K562 (cell line): ENCODE results near the gene KIAA0513. TPM values are rescaled to one million over a fixed set of nuclear protein-coding genes. Genes with fewer than 3 reads are reported as not detected.

Source experiments
- ATAC-seq: fragments of 200-7000 bp; cut with Tn5 transposase; 3 replicates; pipeline ENCODE4 v1.9.1; 2020; ENCODE audit warnings: moderate library complexity
- BruUV-seq: library from RNA; stranded (reverse); fragments of 400-500 nt; replicated peaks from 2 replicates; lab custom pipeline; 2021; lab: Mats Ljungman, UMichigan
- CTCF ChIA-PET: fragments of 300-600 bp; formaldehyde crosslinking; extraction: SDS; loops from one replicate; lab custom pipeline; 2021; ENCODE audit warnings: low intra/inter-chr PET ratio; lab: Yijun Ruan, JAX
- POLR2A ChIA-PET: fragments of 300-600, 350-650 bp; sonication (Branson Sonifier 250); formaldehyde crosslinking; extraction: SDS; loops from one replicate; lab custom pipeline; 2021; ENCODE audit warnings: antibody characterized with exemption, inconsistent platforms; lab: Yijun Ruan, JAX
- DNase-seq, 4 experiments: peaks; one replicate each; pipeline versions ENCODE4 v3.0.0 to v3.0.0-alpha.2; 2011 to 2018; ENCODE audit warnings: low spot score in 3 of 4, mixed read lengths in 3 of 4; ENCODE audit errors: extremely low read depth in 1 of 4
- FAIRE-seq: peaks from 2 replicates; lab custom pipeline; 2011; peaks lifted over from hg19 to GRCh38; lab: Jason Lieb, UNC
- H2AFZ ChIP-seq: 2 replicates; pipeline ENCODE4 v1.6.0; 2011; ENCODE audit warnings: low read depth, low read length, control low read depth, inconsistent platforms
- H3K27ac ChIP-seq: fragments of 200-600 bp; 3 replicates; pipeline ENCODE4 v1.8.0; 2011; ENCODE audit warnings: low read depth, mild to moderate bottlenecking, control low read depth, inconsistent platforms, low read length, moderate library complexity, mixed read lengths; ENCODE audit errors: extremely low read depth
- H3K27me3 ChIP-seq, 2 experiments: fragments of 300-600 bp in 1 of 2; 2 replicates in 1 of 2; 3 replicates in 1 of 2; pipeline versions ENCODE4 v1.6.0 to v1.8.0; 2011; ENCODE audit warnings: inconsistent platforms in 2 of 2, low read length in 2 of 2, mild to moderate bottlenecking in 1 of 2, mixed read lengths in 1 of 2, moderate library complexity in 1 of 2; ENCODE audit not compliant: control insufficient read depth in 2 of 2, insufficient read depth in 2 of 2
- H3K36me3 ChIP-seq: fragments of 300-600 bp; 3 replicates; pipeline ENCODE4 v1.8.0; 2011; ENCODE audit warnings: mild to moderate bottlenecking, low read length, inconsistent platforms; ENCODE audit not compliant: control insufficient read depth, insufficient read depth
- H3K4me1 ChIP-seq, 2 experiments: fragments of 200-600 bp in 1 of 2; replicated peaks in 1 of 2; 2 replicates in 1 of 2; 3 replicates in 1 of 2; pipeline versions ENCODE4 v1.5.1 to v1.8.0; 2011; ENCODE audit warnings: inconsistent platforms in 2 of 2, low read length in 2 of 2, mild to moderate bottlenecking in 1 of 2, mixed read lengths in 1 of 2, moderate library complexity in 1 of 2; ENCODE audit not compliant: control insufficient read depth in 2 of 2, insufficient read depth in 2 of 2
- H3K4me2 ChIP-seq: 2 replicates; pipeline ENCODE4 v1.6.1; 2011; ENCODE audit warnings: low read length, control low read depth, inconsistent platforms, mixed read lengths; ENCODE audit not compliant: insufficient read depth
- H3K4me3 ChIP-seq: fragments of 200-600 bp; sonication (generic), shearing (Covaris generic); 2 replicates; pipeline ENCODE4 v1.5.1; 2016; ENCODE audit warnings: control low read depth, inconsistent platforms
- H3K79me2 ChIP-seq: fragments of 200-600 bp; 3 replicates; pipeline ENCODE4 v1.8.0; 2011; ENCODE audit warnings: low read length, inconsistent platforms; ENCODE audit not compliant: control insufficient read depth, insufficient read depth
- H3K9ac ChIP-seq, 2 experiments: 2 replicates each; pipeline versions ENCODE4 v1.6.0 to v1.6.1; 2011; ENCODE audit warnings: low read depth in 2 of 2, low read length in 2 of 2, control low read depth in 1 of 2, inconsistent platforms in 1 of 2, mild to moderate bottlenecking in 1 of 2, mixed read lengths in 1 of 2; ENCODE audit not compliant: insufficient read depth in 1 of 2
- H3K9me1 ChIP-seq: one replicate; pipeline ENCODE4 v1.6.0; 2011; ENCODE audit warnings: inconsistent platforms, mild to moderate bottlenecking, low read length, moderate library complexity; ENCODE audit not compliant: control insufficient read depth, insufficient read depth
- H3K9me3 ChIP-seq: replicated peaks from 2 replicates; pipeline ENCODE4 v1.5.1; 2011; ENCODE audit warnings: low read depth, low read length, inconsistent platforms; ENCODE audit not compliant: control insufficient read depth, insufficient read depth
- H4K20me1 ChIP-seq: replicated peaks from 2 replicates; pipeline ENCODE4 v1.6.1; 2011; ENCODE audit warnings: low read length, inconsistent platforms, mixed read lengths; ENCODE audit not compliant: control insufficient read depth, insufficient read depth
- ZNF165 ChIP-seq: fragments of 250-450 bp; sonication (Bioruptor Pico); IDR thresholded peaks from 2 replicates; pipeline ENCODE4 v1.4.0; 2020; ENCODE audit warnings: borderline replicate concordance
- ZNF354B ChIP-seq: fragments of 250-450 bp; sonication (Bioruptor Pico); IDR thresholded peaks from 2 replicates; pipeline ENCODE4 v1.4.0; 2020
- ZNF584 ChIP-seq: fragments of 200-800 bp; sonication (Bioruptor generic); IDR thresholded peaks from 2 replicates; pipeline ENCODE4 v1.6.1; 2016; ENCODE audit warnings: low read depth, mild to moderate bottlenecking, missing genetic modification characterization, missing compliant biosample characterization
- WGBS: fragments of 100-300 bp; shearing (Covaris generic); methylation state at CpG from one replicate; pipeline ENCODE4 v1.1.6; 2016; ENCODE audit warnings: low coverage, mixed read lengths; ENCODE audit not compliant: insufficient coverage; ENCODE audit errors: missing lambda C conversion rate; 5-methylcytosine and 5-hydroxymethylcytosine counted together
- in situ Hi-C: fragments of 300-500 bp; cut with MboI; formaldehyde crosslinking; loops from 4 replicates; pipeline ENCODE4 v1.15.0; 2018; ENCODE audit warnings: inconsistent platforms, mixed read lengths
- intact Hi-C: fragments of 100-400 bp; cut with micrococcal nuclease; formaldehyde crosslinking; loops from 2 replicates; pipeline ENCODE4 v1.14.2; 2022
- polyA plus RNA-seq, 8 experiments: library from polyadenylated mRNA; depleted of rRNA in 4 of 8; stranded (reverse) in 5 of 8; unstranded in 3 of 8; fragments of >200 nt; fragmentation: Nextera tagmentation in 2 of 8; fragmentation: Illumina TruSeq in 1 of 8; extraction: Ambion mirVana in 2 of 8; extraction: Trizol in 1 of 8; gene quantifications; 2 replicates each; pipeline versions ENCODE4 v1.2.1 to v1.2.3, GENCODE V29; 2011 to 2014; ENCODE audit warnings: inconsistent platforms in 1 of 8, missing spikeins in 1 of 8
- total RNA-seq, 7 experiments: library from RNA; depleted of rRNA in 6 of 7; stranded (reverse); fragments of >200 nt in 6 of 7; fragmentation: Illumina TruSeq in 2 of 7; extraction: Trizol in 2 of 7; gene quantifications; 2 replicates each; pipeline versions ENCODE4 v1.2.1 to v1.2.3, GENCODE V29; 2011 to 2021; ENCODE audit warnings: low replicate concordance in 1 of 7
- TF ChIP-seq, protein P1 (sequence below): IDR thresholded peaks from 2 replicates; pipeline ENCODE4 v1.6.1; 2016; ENCODE audit warnings: missing genetic modification characterization, missing compliant biosample characterization
- TF ChIP-seq, protein P2 (sequence below): fragments of 250-450 bp; sonication (Bioruptor Pico); IDR thresholded peaks from 2 replicates; pipeline ENCODE4 v1.5.0; 2021
- TF ChIP-seq, protein P3 (sequence below): fragments of 450-650 bp; IDR thresholded peaks from 2 replicates; pipeline ENCODE4 v1.6.1; 2016; ENCODE audit warnings: mild to moderate bottlenecking, moderate library complexity

Gene KIAA0513
- total and polyA plus RNA-seq, 9 of the 15 experiments (the other 6 are each of a cell fraction or from before 2014, with no cell fraction given): 0.18 to 13.7 (median 10.2) TPM

DNA sequence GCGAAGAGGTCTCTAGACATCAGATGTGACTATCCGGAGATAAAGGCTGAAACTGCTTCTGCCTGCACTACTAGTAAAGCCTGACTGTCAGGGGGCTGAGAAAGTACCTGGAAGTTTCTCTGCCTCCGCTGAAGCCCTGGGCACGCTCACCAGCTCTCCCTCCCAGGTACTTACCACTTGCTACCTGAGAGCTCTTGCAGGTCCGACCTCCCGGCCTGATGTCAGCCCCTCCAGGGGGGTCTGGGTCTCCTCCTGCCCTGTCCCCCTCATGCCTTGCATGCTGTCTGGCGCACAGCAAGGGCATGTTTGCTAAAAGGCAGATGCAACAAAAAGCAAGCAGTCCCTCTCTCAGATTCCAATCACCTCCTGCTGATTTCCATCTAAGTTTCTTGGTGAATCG is 33.7 kb upstream of the KIAA0513 start:
- ChIA-PET POLR2A (interaction anchor here (0.6 to 3.5 kb wide), 4 partner anchors 11 to 543 kb away, joined by 3 to 15 read pairs (median 4); no protein-coding TSS in a partner anchor), CTCF (no interaction called here)
- in situ Hi-C loops (no loop called here), intact Hi-C loops (no loop called here)
- ATAC-seq (no peak), FAIRE-seq (no peak), DNase-seq (no peak)
- Histone ChIP-seq H3K36me3 (peaks cover 65% of the 10 kb centered on the region), H3K9me1 (no peaks in the 10 kb centered on the region), H3K4me2 (no peak overlapping the region), H3K9me3 (no peaks in the 10 kb centered on the region), H3K27me3 (no peaks in the 10 kb centered on the region), H3K4me3 (no peak overlapping the region), H2AFZ (no peak overlapping the region), H3K79me2 (peaks cover 26% of the 10 kb centered on the region), H3K9ac (no peak overlapping the region), H3K27ac (no peak overlapping the region), H4K20me1 (no peaks in the 10 kb centered on the region), H3K4me1 (peaks cover 7 to 9% of the 10 kb centered on the region in 2 experiments; a peak in 3 of 5 replicates)
- BruUV-seq: no TSS peak
- 97% methylated on average over 8 of the region's 8 CpGs for WGBS
- TF ChIP-seq, protein P1, sequence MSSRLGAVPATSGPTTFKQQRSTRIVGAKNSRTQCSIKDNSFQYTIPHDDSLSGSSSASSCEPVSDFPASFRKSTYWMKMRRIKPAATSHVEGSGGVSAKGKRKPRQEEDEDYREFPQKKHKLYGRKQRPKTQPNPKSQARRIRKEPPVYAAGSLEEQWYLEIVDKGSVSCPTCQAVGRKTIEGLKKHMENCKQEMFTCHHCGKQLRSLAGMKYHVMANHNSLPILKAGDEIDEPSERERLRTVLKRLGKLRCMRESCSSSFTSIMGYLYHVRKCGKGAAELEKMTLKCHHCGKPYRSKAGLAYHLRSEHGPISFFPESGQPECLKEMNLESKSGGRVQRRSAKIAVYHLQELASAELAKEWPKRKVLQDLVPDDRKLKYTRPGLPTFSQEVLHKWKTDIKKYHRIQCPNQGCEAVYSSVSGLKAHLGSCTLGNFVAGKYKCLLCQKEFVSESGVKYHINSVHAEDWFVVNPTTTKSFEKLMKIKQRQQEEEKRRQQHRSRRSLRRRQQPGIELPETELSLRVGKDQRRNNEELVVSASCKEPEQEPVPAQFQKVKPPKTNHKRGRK (tag): no peak
- TF ChIP-seq ZNF584 (CRISPR knock-in tag): no peak
- TF ChIP-seq ZNF354B: no peak
- TF ChIP-seq, protein P2, sequence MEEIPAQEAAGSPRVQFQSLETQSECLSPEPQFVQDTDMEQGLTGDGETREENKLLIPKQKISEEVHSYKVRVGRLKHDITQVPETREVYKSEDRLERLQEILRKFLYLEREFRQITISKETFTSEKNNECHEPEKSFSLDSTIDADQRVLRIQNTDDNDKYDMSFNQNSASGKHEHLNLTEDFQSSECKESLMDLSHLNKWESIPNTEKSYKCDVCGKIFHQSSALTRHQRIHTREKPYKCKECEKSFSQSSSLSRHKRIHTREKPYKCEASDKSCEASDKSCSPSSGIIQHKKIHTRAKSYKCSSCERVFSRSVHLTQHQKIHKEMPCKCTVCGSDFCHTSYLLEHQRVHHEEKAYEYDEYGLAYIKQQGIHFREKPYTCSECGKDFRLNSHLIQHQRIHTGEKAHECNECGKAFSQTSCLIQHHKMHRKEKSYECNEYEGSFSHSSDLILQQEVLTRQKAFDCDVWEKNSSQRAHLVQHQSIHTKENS: no peak
- no peak for TF ChIP-seq ZNF165 (CRISPR knock-in tag)
- TF ChIP-seq, protein P3, sequence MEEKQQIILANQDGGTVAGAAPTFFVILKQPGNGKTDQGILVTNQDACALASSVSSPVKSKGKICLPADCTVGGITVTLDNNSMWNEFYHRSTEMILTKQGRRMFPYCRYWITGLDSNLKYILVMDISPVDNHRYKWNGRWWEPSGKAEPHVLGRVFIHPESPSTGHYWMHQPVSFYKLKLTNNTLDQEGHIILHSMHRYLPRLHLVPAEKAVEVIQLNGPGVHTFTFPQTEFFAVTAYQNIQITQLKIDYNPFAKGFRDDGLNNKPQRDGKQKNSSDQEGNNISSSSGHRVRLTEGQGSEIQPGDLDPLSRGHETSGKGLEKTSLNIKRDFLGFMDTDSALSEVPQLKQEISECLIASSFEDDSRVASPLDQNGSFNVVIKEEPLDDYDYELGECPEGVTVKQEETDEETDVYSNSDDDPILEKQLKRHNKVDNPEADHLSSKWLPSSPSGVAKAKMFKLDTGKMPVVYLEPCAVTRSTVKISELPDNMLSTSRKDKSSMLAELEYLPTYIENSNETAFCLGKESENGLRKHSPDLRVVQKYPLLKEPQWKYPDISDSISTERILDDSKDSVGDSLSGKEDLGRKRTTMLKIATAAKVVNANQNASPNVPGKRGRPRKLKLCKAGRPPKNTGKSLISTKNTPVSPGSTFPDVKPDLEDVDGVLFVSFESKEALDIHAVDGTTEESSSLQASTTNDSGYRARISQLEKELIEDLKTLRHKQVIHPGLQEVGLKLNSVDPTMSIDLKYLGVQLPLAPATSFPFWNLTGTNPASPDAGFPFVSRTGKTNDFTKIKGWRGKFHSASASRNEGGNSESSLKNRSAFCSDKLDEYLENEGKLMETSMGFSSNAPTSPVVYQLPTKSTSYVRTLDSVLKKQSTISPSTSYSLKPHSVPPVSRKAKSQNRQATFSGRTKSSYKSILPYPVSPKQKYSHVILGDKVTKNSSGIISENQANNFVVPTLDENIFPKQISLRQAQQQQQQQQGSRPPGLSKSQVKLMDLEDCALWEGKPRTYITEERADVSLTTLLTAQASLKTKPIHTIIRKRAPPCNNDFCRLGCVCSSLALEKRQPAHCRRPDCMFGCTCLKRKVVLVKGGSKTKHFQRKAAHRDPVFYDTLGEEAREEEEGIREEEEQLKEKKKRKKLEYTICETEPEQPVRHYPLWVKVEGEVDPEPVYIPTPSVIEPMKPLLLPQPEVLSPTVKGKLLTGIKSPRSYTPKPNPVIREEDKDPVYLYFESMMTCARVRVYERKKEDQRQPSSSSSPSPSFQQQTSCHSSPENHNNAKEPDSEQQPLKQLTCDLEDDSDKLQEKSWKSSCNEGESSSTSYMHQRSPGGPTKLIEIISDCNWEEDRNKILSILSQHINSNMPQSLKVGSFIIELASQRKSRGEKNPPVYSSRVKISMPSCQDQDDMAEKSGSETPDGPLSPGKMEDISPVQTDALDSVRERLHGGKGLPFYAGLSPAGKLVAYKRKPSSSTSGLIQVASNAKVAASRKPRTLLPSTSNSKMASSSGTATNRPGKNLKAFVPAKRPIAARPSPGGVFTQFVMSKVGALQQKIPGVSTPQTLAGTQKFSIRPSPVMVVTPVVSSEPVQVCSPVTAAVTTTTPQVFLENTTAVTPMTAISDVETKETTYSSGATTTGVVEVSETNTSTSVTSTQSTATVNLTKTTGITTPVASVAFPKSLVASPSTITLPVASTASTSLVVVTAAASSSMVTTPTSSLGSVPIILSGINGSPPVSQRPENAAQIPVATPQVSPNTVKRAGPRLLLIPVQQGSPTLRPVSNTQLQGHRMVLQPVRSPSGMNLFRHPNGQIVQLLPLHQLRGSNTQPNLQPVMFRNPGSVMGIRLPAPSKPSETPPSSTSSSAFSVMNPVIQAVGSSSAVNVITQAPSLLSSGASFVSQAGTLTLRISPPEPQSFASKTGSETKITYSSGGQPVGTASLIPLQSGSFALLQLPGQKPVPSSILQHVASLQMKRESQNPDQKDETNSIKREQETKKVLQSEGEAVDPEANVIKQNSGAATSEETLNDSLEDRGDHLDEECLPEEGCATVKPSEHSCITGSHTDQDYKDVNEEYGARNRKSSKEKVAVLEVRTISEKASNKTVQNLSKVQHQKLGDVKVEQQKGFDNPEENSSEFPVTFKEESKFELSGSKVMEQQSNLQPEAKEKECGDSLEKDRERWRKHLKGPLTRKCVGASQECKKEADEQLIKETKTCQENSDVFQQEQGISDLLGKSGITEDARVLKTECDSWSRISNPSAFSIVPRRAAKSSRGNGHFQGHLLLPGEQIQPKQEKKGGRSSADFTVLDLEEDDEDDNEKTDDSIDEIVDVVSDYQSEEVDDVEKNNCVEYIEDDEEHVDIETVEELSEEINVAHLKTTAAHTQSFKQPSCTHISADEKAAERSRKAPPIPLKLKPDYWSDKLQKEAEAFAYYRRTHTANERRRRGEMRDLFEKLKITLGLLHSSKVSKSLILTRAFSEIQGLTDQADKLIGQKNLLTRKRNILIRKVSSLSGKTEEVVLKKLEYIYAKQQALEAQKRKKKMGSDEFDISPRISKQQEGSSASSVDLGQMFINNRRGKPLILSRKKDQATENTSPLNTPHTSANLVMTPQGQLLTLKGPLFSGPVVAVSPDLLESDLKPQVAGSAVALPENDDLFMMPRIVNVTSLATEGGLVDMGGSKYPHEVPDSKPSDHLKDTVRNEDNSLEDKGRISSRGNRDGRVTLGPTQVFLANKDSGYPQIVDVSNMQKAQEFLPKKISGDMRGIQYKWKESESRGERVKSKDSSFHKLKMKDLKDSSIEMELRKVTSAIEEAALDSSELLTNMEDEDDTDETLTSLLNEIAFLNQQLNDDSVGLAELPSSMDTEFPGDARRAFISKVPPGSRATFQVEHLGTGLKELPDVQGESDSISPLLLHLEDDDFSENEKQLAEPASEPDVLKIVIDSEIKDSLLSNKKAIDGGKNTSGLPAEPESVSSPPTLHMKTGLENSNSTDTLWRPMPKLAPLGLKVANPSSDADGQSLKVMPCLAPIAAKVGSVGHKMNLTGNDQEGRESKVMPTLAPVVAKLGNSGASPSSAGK: no peak
